ENCODE results near the gene HHATL.

The HHATL gene

GRCh38 chr3:42712688-42713372 is 10.2 kb upstream of the HHATL start:
- DNase-seq (ENCODE audit: low read depth): no peak

GRCh38 chr3:42712344-42712648 is 9.7 kb upstream of the HHATL start:
- DNase-seq (ENCODE audit: low read depth): no peak

- DNase-seq (ENCODE audit: low read depth): no peak
Observed at GRCh38 chr3:42711491-42712343, 9.1 kb upstream of the HHATL start.

DNA sequence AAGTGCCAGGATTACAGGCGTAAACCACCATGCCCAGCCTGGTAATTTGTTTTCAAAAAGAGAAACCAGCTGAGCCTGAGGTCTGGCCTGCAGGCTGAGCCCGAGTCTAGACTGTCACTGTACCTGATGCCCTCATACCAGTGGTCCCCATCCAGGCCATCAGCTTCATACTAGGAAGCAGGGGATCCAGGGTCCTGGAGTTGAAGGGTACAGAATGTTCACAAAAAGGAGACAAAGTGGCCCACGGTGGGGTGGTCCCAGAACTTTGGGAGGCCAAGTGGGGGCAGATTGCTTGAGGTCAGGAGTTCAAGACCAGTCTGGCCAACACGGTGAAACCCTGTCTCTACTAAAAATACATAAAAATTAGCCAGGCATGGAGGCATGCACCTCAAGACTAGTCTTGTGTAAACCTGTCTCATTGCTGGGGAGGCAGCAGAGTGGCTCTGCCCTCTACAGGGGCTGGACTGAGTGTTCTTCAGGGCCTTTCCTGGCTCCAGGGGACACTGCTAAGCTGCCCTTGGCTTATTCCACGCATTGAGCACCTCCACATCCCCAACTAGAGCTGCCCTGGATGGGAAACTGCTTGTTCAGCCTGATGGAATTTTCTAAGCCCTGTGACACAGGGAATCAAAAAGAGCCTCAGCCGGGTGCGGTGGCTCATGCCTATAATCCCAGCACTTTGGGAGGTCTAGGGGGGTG is 7.9 kb upstream of the HHATL start:
- no peak for DNase-seq (ENCODE audit: low read depth)

DNA sequence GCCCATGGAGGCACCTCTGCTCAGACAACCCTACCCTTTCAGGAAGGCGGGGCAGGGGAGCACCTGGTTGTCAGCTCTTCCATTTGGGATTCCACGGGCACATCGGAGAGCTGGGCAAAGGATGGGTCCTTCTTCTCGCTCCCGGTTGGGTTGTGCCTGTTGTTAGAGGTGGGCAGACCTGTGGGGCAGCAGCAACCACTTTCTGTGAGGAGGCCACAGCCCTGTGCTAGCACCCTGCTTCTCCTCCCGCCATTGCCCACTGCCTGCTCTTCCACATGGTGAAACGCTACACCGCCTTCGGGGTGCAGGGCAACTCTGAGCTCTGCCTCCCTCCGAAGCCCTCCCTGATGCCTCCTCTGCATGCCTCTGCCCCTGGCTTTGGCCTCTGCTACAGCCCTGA is 7.0 kb upstream of the HHATL start:
- DNase-seq (ENCODE audit: low read depth): no peak

GRCh38 chr3:42708611-42709151 is 6.1 kb upstream of the HHATL start:
- DNase-seq (ENCODE audit: low read depth): no peak

GRCh38 chr3:42707620-42708355 is 5.2 kb upstream of the HHATL start:
- DNase-seq (ENCODE audit: low read depth): no peak

- DNase-seq (ENCODE audit: low read depth): no peak
Observed at GRCh38 chr3:42706721-42707619, 4.4 kb upstream of the HHATL start.

DNA sequence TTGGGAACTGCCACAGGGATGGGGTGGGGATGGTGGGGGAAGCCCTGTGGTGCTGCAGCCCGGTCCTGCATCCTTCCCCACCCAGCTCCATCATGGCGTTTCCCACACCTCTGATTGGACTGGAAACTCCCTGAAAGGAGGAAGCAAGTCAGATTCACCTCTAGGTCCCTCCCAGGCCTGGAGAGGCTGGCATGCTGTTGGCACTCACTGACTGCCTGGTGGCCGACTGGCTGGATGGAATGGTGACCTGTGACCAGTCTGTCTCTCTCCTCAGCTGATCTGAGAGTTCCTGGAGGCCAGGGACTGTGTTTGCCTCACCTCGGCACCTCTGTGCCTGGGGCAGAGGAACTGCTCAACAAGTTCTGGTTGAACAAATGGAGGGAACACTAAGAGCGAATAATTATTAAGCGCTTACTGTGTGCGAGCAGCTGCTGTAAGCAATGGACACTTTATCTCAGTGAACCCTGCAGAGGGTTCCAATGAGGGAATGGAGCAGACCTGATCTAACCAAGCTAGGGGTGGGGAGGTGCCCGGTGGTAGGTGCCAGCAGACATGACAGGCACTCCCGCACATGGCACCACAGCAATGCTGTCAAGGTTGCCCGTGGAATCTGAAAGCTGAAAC is 3.5 kb upstream of the HHATL start:
- no peak for DNase-seq (ENCODE audit: low read depth)

DNA sequence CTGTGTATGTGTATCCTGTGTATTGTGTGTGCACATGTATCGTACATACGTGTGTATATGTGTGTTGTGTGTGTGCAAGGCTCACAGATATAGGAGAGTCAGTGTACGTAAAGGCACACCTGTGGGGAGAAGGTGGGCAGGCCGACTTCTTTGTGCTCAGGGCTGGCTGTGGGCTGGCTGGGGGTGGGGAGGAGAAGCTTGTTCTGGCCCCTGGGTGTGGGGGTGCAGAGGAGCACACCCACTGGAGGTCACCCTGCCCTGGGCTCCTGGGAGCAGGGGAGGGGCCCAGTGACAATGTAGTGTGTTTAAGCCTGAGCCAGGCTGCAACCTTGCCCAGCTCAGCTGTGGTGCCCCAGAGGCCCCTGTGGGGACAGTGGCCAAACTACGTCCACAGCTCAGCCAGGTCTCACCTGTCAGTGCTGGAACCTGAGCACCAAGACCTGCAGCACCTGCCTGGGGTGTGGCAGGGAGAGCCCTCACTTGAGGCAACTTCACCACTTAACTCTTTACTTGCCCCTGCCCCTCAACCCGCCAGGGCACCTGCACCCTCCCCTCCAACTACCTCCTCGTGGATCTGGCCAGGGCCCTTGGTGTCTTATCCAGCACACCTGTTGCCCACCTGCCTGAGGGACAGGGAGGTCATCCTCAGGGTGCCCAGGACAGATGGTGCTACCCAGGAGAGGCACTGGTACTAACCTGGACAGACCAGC is 2.6 kb upstream of the HHATL start:
- no peak for DNase-seq (ENCODE audit: low read depth)

DNA sequence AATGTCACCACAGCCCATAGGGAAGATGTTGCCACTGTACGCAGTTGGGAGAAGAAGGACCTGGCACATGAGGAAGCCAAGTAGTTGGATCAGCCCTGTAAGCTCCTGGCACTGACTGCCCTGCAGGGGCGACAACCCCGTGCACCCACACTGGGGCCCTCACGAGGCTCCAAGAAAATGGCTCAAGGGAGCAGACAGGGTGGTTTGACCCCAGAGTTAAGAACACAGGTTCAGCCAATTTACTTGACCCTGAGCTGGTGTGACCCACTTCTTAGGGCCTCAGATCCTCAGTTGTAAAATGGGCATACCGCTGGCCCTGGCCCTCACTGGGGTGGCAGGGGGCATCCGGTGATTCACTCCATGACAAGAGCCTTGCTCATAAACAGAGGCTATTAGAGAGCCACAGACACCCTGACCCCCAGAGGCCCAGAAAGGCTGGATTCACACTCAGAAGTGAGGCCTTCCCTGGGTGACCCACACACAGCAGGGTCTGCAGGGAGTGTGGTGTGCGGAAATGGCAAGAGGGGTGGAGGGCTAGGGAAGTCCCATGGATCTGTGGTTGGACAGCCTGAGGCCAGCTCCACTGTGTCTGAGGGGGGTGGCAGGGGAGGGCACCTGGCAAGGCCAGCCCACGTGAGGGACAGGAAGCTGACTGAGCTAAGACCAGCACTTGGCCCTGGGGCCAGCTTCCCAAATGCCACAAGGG is 1.7 kb upstream of the HHATL start:
- no peak for DNase-seq (ENCODE audit: low read depth)

DNA sequence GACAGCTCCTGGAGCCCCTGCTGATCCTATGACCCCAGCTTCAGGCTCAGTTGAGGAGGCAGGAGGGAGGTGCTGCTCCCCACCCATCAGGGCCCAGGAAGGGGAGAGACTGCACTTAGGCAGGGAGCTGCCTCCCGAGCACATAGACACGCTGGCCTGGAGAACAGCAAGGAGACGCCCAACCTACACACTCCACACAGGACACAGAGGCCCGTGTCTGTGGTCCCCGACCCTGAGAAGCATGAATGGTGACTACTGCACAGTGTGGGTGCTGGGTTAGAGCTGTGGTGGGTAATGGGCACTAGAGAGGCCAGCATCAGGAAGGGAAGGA is 1.1 kb upstream of the HHATL start:
- no peak for DNase-seq (ENCODE audit: low read depth)

DNA sequence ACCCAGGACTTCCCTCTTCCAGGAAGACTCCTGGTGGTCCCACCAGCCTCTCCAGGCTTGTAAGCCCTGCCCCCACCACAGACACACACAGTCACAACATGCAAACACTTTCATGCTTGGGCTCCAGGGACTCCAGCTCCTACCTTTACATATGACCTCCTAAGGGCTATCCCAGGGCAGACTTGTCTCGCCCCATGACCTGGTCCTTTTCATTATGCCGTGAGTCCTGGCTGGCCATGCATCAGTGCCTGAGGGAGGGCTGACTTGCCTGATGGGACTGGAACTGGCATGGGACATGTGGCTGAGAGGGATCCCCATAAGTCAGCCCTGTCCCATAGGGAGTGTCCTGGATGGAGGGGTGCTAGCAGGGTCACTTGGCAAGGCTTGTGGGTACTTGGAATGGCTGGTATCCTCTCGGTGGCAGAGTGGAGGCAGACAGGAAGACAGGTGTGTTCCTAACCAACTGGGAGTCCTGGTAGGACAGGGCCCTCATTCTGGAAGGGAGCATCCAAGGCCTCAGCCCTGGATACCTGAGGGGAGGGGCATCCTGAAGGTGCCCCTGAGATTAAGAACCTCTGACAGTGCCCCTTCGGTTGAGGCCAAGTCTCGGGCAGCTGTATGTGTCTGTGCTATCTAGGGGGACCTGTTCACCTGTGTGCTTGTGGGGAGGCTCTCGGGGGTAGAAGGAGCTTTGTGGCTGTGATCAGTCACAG is 540 bp upstream of the HHATL start:
- DNase-seq (ENCODE audit: low read depth): no peak

- DNase-seq (ENCODE audit: low read depth): peak; percentile 5
Observed at GRCh38 chr3:42701371-42702065, 1.1 kb downstream of the HHATL start.

DNA sequence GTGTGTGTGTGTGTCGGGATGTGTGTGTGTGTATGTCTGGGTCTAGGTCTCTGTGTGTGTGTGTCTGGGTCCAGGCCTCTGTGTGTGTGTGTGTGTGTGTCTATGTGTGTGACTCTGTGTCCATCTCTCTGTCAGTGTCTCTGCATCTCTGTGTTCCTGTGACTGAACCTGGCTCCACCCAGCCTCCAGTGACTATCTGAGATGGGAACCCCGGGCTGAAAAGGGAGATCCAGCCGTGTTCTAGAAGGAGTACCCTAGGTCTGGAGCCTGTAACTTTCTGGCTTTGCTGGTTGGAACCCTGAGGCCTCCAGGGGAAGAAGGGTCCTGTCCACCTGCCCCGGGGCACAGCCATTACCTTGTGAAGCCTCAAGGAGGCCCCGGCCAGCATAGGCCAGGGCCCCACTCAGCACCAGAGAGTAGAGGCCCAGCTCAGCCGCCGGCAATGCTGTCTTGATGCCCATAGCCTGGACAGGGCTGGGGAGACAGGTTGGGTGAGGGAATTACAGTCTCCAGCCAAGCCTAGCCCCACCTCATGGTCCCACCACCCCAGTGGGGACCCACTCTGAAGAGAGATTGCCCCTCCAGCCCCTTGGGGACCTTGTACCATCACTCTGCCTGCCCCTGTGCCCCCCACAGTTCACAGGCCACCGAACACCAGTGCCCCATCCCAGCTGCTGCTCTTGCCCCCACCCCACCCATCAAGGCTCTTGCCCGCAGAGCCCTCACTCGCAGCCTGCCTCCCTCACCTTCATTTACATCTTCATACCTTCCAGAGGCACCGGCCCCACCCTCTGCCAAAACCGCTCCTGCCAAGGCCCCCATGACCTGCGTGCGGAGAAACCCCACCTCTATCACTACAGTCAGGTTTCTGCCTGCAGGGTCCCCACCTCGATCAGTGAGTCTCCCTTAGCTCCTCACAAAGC is 2.0 kb downstream of the HHATL start:
- DNase-seq (ENCODE audit: low read depth): no peak

- DNase-seq (ENCODE audit: low read depth): no peak
Observed at GRCh38 chr3:42699511-42699971, 3.1 kb downstream of the HHATL start.

- no peak for DNase-seq (ENCODE audit: low read depth)
Observed at GRCh38 chr3:42698911-42699230, 3.7 kb downstream of the HHATL start.

All from iris pigment epithelial cell (primary cell).